Lower leg skin (tissue), 4 donors: ENCODE results near the gene IGSF1. TPM values are rescaled to one million over a fixed set of nuclear protein-coding genes. Genes with fewer than 3 reads are reported as not detected.

Experiments used
- DNase-seq, 2 donors: peaks; one replicate each; pipeline ENCODE4 v3.0.0-alpha.2; 2019; ENCODE audit warnings: low spot score in 2 of 2
- H3K4me3 ChIP-seq: fragments of 200-600 bp; sonication (generic); 2 replicates; pipeline ENCODE4 v1.5.1; 2017; ENCODE audit warnings: mild to moderate bottlenecking, low read depth; ENCODE audit not compliant: poor library complexity, severe bottlenecking
- CTCF ChIP-seq, 3 donors: fragments of 450-650 bp; IDR thresholded peaks; one replicate each; pipeline ENCODE4 v1.5.1; 2016; ENCODE audit warnings: antibody characterized with exemption in 3 of 3, mild to moderate bottlenecking in 3 of 3, moderate library complexity in 2 of 3
- POLR2A ChIP-seq, 2 donors: fragments of 450-650 bp; IDR thresholded peaks; one replicate each; pipeline ENCODE4 v1.6.1; 2016 to 2017; ENCODE audit warnings: antibody characterized with exemption in 2 of 2, mild to moderate bottlenecking in 1 of 2, moderate library complexity in 1 of 2
- WGBS, 2 donors: methylation state at CpG; one replicate each; pipeline ENCODE4 v1.1.5; 2018; 5-methylcytosine and 5-hydroxymethylcytosine counted together
- intact Hi-C: fragments of 100-400 bp; cut with DNase I; formaldehyde crosslinking; loops from one replicate; pipeline ENCODE4 v1.15.0; 2023; ENCODE audit warnings: low total_unique reads
- total RNA-seq, 4 donors: library from RNA; depleted of rRNA; stranded (reverse); fragments of >200 nt; gene quantifications; one replicate each; pipeline ENCODE4 v1.1.0, GENCODE V29; 2016

IGSF1 gene
- total RNA-seq, 4 donors from 2014 or later = 0.17 to 0.71 TPM; not detected in 2

GRCh38 chrX:131226591-131226990 is 62.5 kb downstream of the IGSF1 start:
- intact Hi-C loops = no loop called here
- 79 to 85% methylated on average over 4 of the region's 4 CpGs for WGBS, 2 donors
- TF ChIP-seq CTCF (IDR thresholded peaks at IDR 0.05) (no peak), POLR2A (IDR thresholded peaks at IDR 0.05) (no peak)
- H3K4me3 ChIP-seq = no peak overlapping the region
- DNase-seq = no peak

GRCh38 chrX:131225078-131225477 is 64.0 kb downstream of the IGSF1 start:
- H3K4me3 ChIP-seq = no peak overlapping the region
- intact Hi-C loops = no loop called here
- DNase-seq = no peak
- 78 to 86% methylated on average over 2 of the region's 2 CpGs for WGBS, 2 donors
- TF ChIP-seq POLR2A (IDR thresholded peaks at IDR 0.05) (no peak), CTCF (IDR thresholded peaks at IDR 0.05) (no peak)

Other genes with a start within 250 kb of the IGSF1 start
- gene ARHGAP36, start 231.0 kb downstream of the IGSF1 start, total RNA-seq = not detected